DND-41 (cell line): ENCODE results near the gene PRND.

Source experiments
- EZH2 ChIP-seq: IDR thresholded peaks from 3 replicates; pipeline ENCODE4 v1.6.1; 2012; ENCODE audit warnings: borderline replicate concordance, low read depth, mild to moderate bottlenecking, moderate library complexity, low read length, inconsistent platforms; ENCODE audit not compliant: severe bottlenecking
- TF ChIP-seq, protein P1 (sequence below): IDR thresholded peaks from 2 replicates; pipeline ENCODE4 v1.5.1; 2012; ENCODE audit warnings: borderline replicate concordance, low read length, moderate library complexity, mild to moderate bottlenecking; ENCODE audit not compliant: poor library complexity, severe bottlenecking; ENCODE audit errors: extremely low read depth

DNA sequence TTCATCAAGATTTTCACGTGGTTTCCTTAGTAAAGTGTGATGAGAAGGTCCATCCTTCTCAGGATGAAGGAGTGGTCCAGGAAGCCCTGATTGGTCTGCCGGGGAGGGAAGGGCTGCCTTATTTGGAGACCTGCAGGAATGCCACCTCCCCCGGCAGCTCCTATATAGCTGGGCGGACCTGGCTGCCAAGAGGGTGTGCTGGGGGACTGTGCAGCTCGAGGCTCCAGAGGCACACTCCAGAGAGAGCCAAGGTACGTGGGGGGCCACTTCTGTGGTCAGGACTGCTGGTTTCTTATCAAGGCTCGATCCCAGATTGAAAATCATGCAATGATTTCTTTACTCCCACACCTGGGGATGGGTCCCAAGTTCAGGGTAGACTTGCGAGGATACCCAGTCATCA, at the start of gene PRND:
- TF ChIP-seq, protein P1, sequence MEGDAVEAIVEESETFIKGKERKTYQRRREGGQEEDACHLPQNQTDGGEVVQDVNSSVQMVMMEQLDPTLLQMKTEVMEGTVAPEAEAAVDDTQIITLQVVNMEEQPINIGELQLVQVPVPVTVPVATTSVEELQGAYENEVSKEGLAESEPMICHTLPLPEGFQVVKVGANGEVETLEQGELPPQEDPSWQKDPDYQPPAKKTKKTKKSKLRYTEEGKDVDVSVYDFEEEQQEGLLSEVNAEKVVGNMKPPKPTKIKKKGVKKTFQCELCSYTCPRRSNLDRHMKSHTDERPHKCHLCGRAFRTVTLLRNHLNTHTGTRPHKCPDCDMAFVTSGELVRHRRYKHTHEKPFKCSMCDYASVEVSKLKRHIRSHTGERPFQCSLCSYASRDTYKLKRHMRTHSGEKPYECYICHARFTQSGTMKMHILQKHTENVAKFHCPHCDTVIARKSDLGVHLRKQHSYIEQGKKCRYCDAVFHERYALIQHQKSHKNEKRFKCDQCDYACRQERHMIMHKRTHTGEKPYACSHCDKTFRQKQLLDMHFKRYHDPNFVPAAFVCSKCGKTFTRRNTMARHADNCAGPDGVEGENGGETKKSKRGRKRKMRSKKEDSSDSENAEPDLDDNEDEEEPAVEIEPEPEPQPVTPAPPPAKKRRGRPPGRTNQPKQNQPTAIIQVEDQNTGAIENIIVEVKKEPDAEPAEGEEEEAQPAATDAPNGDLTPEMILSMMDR: no peak
- TF ChIP-seq EZH2: no peak
